Activated CD4-positive, alpha-beta memory T cell treated with anti-CD3 and anti-CD28 coated beads, Interleukin-2, amount 10 ng/mL, durations not matched to agents 7 days and 5 days (primary cell): ENCODE data around the gene EIF2B1. TPM values are rescaled to one million over a fixed set of nuclear protein-coding genes. Genes with fewer than 3 reads are reported as not detected.
"Not testable (repeated sequence)": the region's sequence is repeated elsewhere in the genome, so short reads cannot be mapped to it uniquely, and the experiment has no call there.

Experiments
- CTCF ChIA-PET: fragments of 350-600 bp; sonication (Branson Sonifier 250); formaldehyde crosslinking; loops from one replicate; lab custom pipeline; 2021; ENCODE audit warnings: antibody characterized with exemption, inconsistent platforms; lab: Charles Lee
- POLR2A ChIA-PET: fragments of 350-600 bp; sonication (Branson Sonifier 250); formaldehyde crosslinking; loops from one replicate; lab custom pipeline; 2021; ENCODE audit warnings: antibody characterized with exemption; lab: Charles Lee
- DNase-seq: peaks from one replicate; pipeline ENCODE4 v3.0.0-alpha.2; 2020
- H3K27ac Mint-ChIP-seq: one replicate; pipeline ENCODE4 v1.8.0; 2021; ENCODE audit warnings: mild to moderate bottlenecking, mixed read lengths
- H3K27me3 Mint-ChIP-seq: one replicate; pipeline ENCODE4 v1.8.0; 2021; ENCODE audit warnings: mixed read lengths
- H3K36me3 Mint-ChIP-seq: one replicate; pipeline ENCODE4 v1.8.0; 2021; ENCODE audit warnings: low read depth, mixed read lengths
- H3K4me1 Mint-ChIP-seq: one replicate; pipeline ENCODE4 v1.8.0; 2021; ENCODE audit warnings: mixed read lengths
- H3K4me3 Mint-ChIP-seq: one replicate; pipeline ENCODE4 v1.8.0; 2021; ENCODE audit warnings: mild to moderate bottlenecking, mixed read lengths
- H3K9me3 Mint-ChIP-seq: one replicate; pipeline ENCODE4 v1.8.0; 2021; ENCODE audit warnings: mixed read lengths
- total RNA-seq, 2 experiments: library from RNA; stranded (reverse); gene quantifications; one replicate each; pipeline ENCODE4 v1.2.3, GENCODE V29; 2021

Gene EIF2B1
- total RNA-seq, 2 experiments from 2014 or later, result 55.9 to 57.0 TPM

GRCh38 chr12:123614110-123614509, 19.4 kb downstream of the EIF2B1 start:
- CTCF ChIA-PET, result no interaction called here
- POLR2A ChIA-PET, result interaction anchor here (2.3 kb wide), 1 partner anchor 11 kb away, joined by 10 read pairs; the partner anchor contains the start of gene DDX55
- H3K27ac Mint-ChIP-seq, result no peak overlapping the region
- no peaks in the 10 kb centered on the region for H3K27me3 Mint-ChIP-seq
- no peak overlapping the region for H3K4me3 Mint-ChIP-seq
- peaks cover 3% of the 10 kb centered on the region for H3K4me1 Mint-ChIP-seq
- H3K9me3 Mint-ChIP-seq, result no peaks in the 10 kb centered on the region
- DNase-seq, result no peak
- peaks cover 80% of the 10 kb centered on the region for H3K36me3 Mint-ChIP-seq

- Mint-ChIP-seq H3K9me3 (no peaks in the 10 kb centered on the region), H3K4me1 (peaks cover 24% of the 10 kb centered on the region), H3K27ac (no peak overlapping the region), H3K36me3 (peaks cover 71% of the 10 kb centered on the region), H3K27me3 (no peaks in the 10 kb centered on the region), H3K4me3 (no peak overlapping the region)
- ChIA-PET CTCF (interaction anchor here (0.6 kb wide), 1 partner anchor 29 kb away, joined by 4 read pairs; no protein-coding TSS in a partner anchor), POLR2A (no interaction called here)
- DNase-seq, result no peak
These were observed 25.3 kb downstream of the EIF2B1 start for GRCh38 chr12:123608182-123608581.

GRCh38 chr12:123607756-123608155, 25.7 kb downstream of the EIF2B1 start:
- no peak overlapping the region for H3K27ac Mint-ChIP-seq
- H3K27me3 Mint-ChIP-seq, result no peaks in the 10 kb centered on the region
- no peak for DNase-seq
- no peak overlapping the region for H3K4me3 Mint-ChIP-seq
- ChIA-PET CTCF (interaction anchor here (0.6 kb wide), 1 partner anchor 28 kb away, joined by 4 read pairs; no protein-coding TSS in a partner anchor), POLR2A (no interaction called here)
- peaks cover 28% of the 10 kb centered on the region for H3K4me1 Mint-ChIP-seq
- H3K36me3 Mint-ChIP-seq, result peaks cover 71% of the 10 kb centered on the region
- no peaks in the 10 kb centered on the region for H3K9me3 Mint-ChIP-seq

GRCh38 chr12:123603495-123603894, 30.0 kb downstream of the EIF2B1 start:
- POLR2A ChIA-PET, result interaction anchor here (1.3 to 2.2 kb wide), 3 partner anchors 10 to 371 kb away, joined by 3 to 10 read pairs (median 4); partner anchors contain the start of genes MPHOSPH9 and MTRFR
- peaks cover 52% of the 10 kb centered on the region for H3K36me3 Mint-ChIP-seq
- DNase-seq, H3K27me3 Mint-ChIP-seq, H3K27ac Mint-ChIP-seq, H3K9me3 Mint-ChIP-seq: not testable (repeated sequence)
- CTCF ChIA-PET, result interaction anchor here (2.2 kb wide), 1 partner anchor 15 kb away, joined by 11 read pairs; no protein-coding TSS in a partner anchor
- H3K4me1 Mint-ChIP-seq, result peaks cover 47% of the 10 kb centered on the region
- H3K4me3 Mint-ChIP-seq, result peak overlapping the region; percentile 6

GRCh38 chr12:123602651-123603195, 30.8 kb downstream of the EIF2B1 start:
- H3K36me3 Mint-ChIP-seq, result peaks cover 48% of the 10 kb centered on the region
- H3K4me3 Mint-ChIP-seq, result peak overlapping the region; percentile 86
- ChIA-PET POLR2A (interaction anchor here (0.7 to 4.0 kb wide), 23 partner anchors 9 to 370 kb away, joined by 3 to 35 read pairs (median 6); partner anchors contain the start of genes ATP6V0A2, EIF2B1, GTF2H3 and KMT5A), CTCF (interaction anchor here (0.9 to 2.2 kb wide), 6 partner anchors 12 to 365 kb away, joined by 3 to 11 read pairs (median 5); no protein-coding TSS in a partner anchor)
- peak overlapping the region; percentile 76 for H3K27ac Mint-ChIP-seq
- no peaks in the 10 kb centered on the region for H3K27me3 Mint-ChIP-seq
- H3K9me3 Mint-ChIP-seq, result no peaks in the 10 kb centered on the region
- DNase-seq, result no peak
- peaks cover 45% of the 10 kb centered on the region for H3K4me1 Mint-ChIP-seq

GRCh38 chr12:123601602-123602489, 31.6 kb downstream of the EIF2B1 start, which contains the start of gene DDX55:
TSS of gene DDX55 (plus strand) at chr12:123602099. CDS start at chr12:123602149, 50 bp downstream.
- peak; percentile 88 for DNase-seq
- POLR2A ChIA-PET, result interaction anchor here (0.6 to 4.0 kb wide), 27 partner anchors 10 to 1357 kb away, joined by 3 to 35 read pairs (median 5); partner anchors contain the start of genes ATP6V0A2, EIF2B1, GTF2H3 and KMT5A
- Mint-ChIP-seq H3K9me3 (no peaks in the 10 kb centered on the region), H3K27ac (peak within 1 kb of the TSS; percentile 87), H3K4me1 (peaks cover 47% of the 10 kb centered on the region), H3K27me3 (no peaks in the 10 kb centered on the region), H3K36me3 (peaks cover 48% of the 10 kb centered on the region), H3K4me3 (peak within 1 kb of the TSS; percentile 86)
- CTCF ChIA-PET, result interaction anchor here (0.9 to 2.2 kb wide), 8 partner anchors 11 to 364 kb away, joined by 3 to 11 read pairs (median 4); partner anchors contain the start of gene KMT5A

- no peak for DNase-seq
- H3K27me3 Mint-ChIP-seq, result no peaks in the 10 kb centered on the region
- ChIA-PET CTCF (interaction anchor here (1.5 kb wide), 1 partner anchor 9 kb away, joined by 3 read pairs; no protein-coding TSS in a partner anchor), POLR2A (interaction anchor here (4.0 kb wide), 1 partner anchor 9 kb away, joined by 35 read pairs; no protein-coding TSS in a partner anchor)
- H3K36me3 Mint-ChIP-seq, result peaks cover 51% of the 10 kb centered on the region
- peak overlapping the region; percentile 47 for H3K4me3 Mint-ChIP-seq
- H3K27ac Mint-ChIP-seq, result no peak overlapping the region
- no peaks in the 10 kb centered on the region for H3K9me3 Mint-ChIP-seq
- H3K4me1 Mint-ChIP-seq, result peaks cover 43% of the 10 kb centered on the region
These were observed 33.8 kb downstream of the EIF2B1 start for GRCh38 chr12:123599721-123600120.

GRCh38 chr12:123599310-123599709, 34.2 kb downstream of the EIF2B1 start:
- H3K27me3 Mint-ChIP-seq, result no peaks in the 10 kb centered on the region
- ChIA-PET POLR2A (interaction anchor here (4.0 kb wide), 1 partner anchor 8 kb away, joined by 35 read pairs; no protein-coding TSS in a partner anchor), CTCF (interaction anchor here (1.5 kb wide), 1 partner anchor 9 kb away, joined by 3 read pairs; no protein-coding TSS in a partner anchor)
- peak overlapping the region; percentile 9 for H3K27ac Mint-ChIP-seq
- no peaks in the 10 kb centered on the region for H3K9me3 Mint-ChIP-seq
- peaks cover 49% of the 10 kb centered on the region for H3K36me3 Mint-ChIP-seq
- DNase-seq, result no peak
- H3K4me3 Mint-ChIP-seq, result peak overlapping the region; percentile 28
- peaks cover 41% of the 10 kb centered on the region for H3K4me1 Mint-ChIP-seq

GRCh38 chr12:123598522-123598921, 35.0 kb downstream of the EIF2B1 start:
- Mint-ChIP-seq H3K4me1 (peaks cover 36% of the 10 kb centered on the region), H3K27ac (peak overlapping the region; percentile 9), H3K36me3 (peaks cover 47% of the 10 kb centered on the region), H3K27me3 (no peaks in the 10 kb centered on the region), H3K9me3 (no peaks in the 10 kb centered on the region), H3K4me3 (no peak overlapping the region)
- ChIA-PET POLR2A (interaction anchor here (0.7 kb wide), 1 partner anchor 11 kb away, joined by 3 read pairs; no protein-coding TSS in a partner anchor), CTCF (interaction anchor here (1.5 kb wide), 1 partner anchor 8 kb away, joined by 3 read pairs; no protein-coding TSS in a partner anchor)
- no peak for DNase-seq

GRCh38 chr12:123597100-123597499, 36.4 kb downstream of the EIF2B1 start:
- Mint-ChIP-seq H3K27ac (no peak overlapping the region), H3K4me1 (peaks cover 32% of the 10 kb centered on the region), H3K4me3 (no peak overlapping the region), H3K27me3 (no peaks in the 10 kb centered on the region), H3K9me3 (no peaks in the 10 kb centered on the region), H3K36me3 (peaks cover 43% of the 10 kb centered on the region)
- CTCF ChIA-PET, result no interaction called here
- POLR2A ChIA-PET, result no interaction called here
- DNase-seq, result no peak

- ChIA-PET POLR2A (no interaction called here), CTCF (no interaction called here)
- DNase-seq, result no peak
- no peak overlapping the region for H3K4me3 Mint-ChIP-seq
- H3K27ac Mint-ChIP-seq, result no peak overlapping the region
- no peaks in the 10 kb centered on the region for H3K9me3 Mint-ChIP-seq
- peaks cover 51% of the 10 kb centered on the region for H3K36me3 Mint-ChIP-seq
- peaks cover 33% of the 10 kb centered on the region for H3K4me1 Mint-ChIP-seq
- H3K27me3 Mint-ChIP-seq, result no peaks in the 10 kb centered on the region
These were observed 37.8 kb downstream of the EIF2B1 start for GRCh38 chr12:123595729-123596128.
